Measurements from ENCODE around the gene METTL13. TPM values are rescaled to one million over a fixed set of nuclear protein-coding genes. Genes with fewer than 3 reads are reported as not detected.

Gene METTL13, protein sequence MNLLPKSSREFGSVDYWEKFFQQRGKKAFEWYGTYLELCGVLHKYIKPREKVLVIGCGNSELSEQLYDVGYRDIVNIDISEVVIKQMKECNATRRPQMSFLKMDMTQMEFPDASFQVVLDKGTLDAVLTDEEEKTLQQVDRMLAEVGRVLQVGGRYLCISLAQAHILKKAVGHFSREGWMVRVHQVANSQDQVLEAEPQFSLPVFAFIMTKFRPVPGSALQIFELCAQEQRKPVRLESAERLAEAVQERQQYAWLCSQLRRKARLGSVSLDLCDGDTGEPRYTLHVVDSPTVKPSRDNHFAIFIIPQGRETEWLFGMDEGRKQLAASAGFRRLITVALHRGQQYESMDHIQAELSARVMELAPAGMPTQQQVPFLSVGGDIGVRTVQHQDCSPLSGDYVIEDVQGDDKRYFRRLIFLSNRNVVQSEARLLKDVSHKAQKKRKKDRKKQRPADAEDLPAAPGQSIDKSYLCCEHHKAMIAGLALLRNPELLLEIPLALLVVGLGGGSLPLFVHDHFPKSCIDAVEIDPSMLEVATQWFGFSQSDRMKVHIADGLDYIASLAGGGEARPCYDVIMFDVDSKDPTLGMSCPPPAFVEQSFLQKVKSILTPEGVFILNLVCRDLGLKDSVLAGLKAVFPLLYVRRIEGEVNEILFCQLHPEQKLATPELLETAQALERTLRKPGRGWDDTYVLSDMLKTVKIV
- 10 to 100 TPM; 15.1 to 42.9 (median 19.9) TPM for polyA plus RNA-seq

- H3K4me1 Mint-ChIP-seq: peaks cover 52 to 57% of the 10 kb centered on the region in 2 donors
- peak; percentile 98 to 99 (median 99) for DNase-seq
- H3K27ac Mint-ChIP-seq: peak within 1 kb of the TSS; percentile 94 to 99 (median 96)
- no peaks in the 10 kb centered on the region for H3K9me3 Mint-ChIP-seq
- peak within 1 kb of the TSS; percentile 93 to 100 (median 96) for H3K4me3 Mint-ChIP-seq
- H3K36me3 Mint-ChIP-seq: peaks cover 4 to 13% (median 5%) of the 10 kb centered on the region in 3 donors
- H3K27me3 Mint-ChIP-seq (ENCODE audit: low read depth in 3 of 3): peaks cover 8 to 11% (median 11%) of the 10 kb centered on the region in 3 donors
Observed at GRCh38 chr1:171781176-171781875, at the start of gene METTL13. METTL13 (plus strand) TSS chr1:171781660; CDS start chr1:171781968, 308 bp downstream.

- Mint-ChIP-seq H3K4me3 (no peak overlapping the region), H3K27ac (no peak overlapping the region), H3K9me3 (no peaks in the 10 kb centered on the region), H3K4me1 (peaks cover 31 to 52% of the 10 kb centered on the region in 2 donors), H3K27me3 (ENCODE audit: low read depth in 3 of 3) (peaks cover 0 to 2% (median 0%) of the 10 kb centered on the region in 3 donors), H3K36me3 (peaks cover 7 to 14% (median 8%) of the 10 kb centered on the region in 3 donors)
- no peak for DNase-seq
Observed at GRCh38 chr1:171736196-171736595, 45.3 kb upstream of the METTL13 start.

DNA sequence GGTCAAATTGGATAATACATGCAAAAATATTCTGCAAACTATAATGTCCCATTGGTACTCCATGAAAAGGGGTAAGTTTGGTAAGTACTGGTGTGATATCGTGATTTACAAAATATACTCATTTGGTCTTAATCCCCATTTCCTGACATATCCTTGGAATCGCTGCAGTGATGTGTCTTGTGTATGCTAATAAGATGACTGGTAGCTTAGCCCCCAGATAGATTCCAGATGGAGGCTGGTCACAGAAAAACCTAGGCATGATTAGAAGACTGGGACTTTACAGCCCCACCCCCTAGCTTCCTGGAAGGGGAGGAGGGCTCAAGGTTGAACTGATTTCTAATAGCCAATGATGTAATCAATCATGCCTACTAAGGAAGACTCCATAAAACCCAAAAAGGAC lies 42.5 kb upstream of the METTL13 start:
- Mint-ChIP-seq H3K27me3 (ENCODE audit: low read depth in 3 of 3) (peaks cover 3 to 7% (median 5%) of the 10 kb centered on the region in 3 donors), H3K4me1 (peaks cover 51 to 61% of the 10 kb centered on the region in 2 donors), H3K9me3 (no peaks in the 10 kb centered on the region), H3K4me3 (peak overlapping the region in 2 of 5 donors; percentile 37 to 96), H3K27ac (peak overlapping the region in 4 of 6 donors; percentile 17 to 97 (median 74)), H3K36me3 (peaks cover 4 to 14% (median 8%) of the 10 kb centered on the region in 3 donors)
- DNase-seq: no peak

- Mint-ChIP-seq H3K4me3 (peak overlapping the region; percentile 5 to 99 (median 96)), H3K36me3 (peaks cover 4 to 14% (median 8%) of the 10 kb centered on the region in 3 donors), H3K9me3 (no peaks in the 10 kb centered on the region), H3K27ac (peak overlapping the region in 5 of 6 donors; percentile 68 to 100 (median 97)), H3K4me1 (peaks cover 53 to 61% of the 10 kb centered on the region in 2 donors), H3K27me3 (ENCODE audit: low read depth in 3 of 3) (peaks cover 3 to 7% (median 5%) of the 10 kb centered on the region in 3 donors)
- DNase-seq: no peak
Observed at GRCh38 chr1:171739656-171740055, 41.8 kb upstream of the METTL13 start.

GRCh38 chr1:171740356-171740863 lies 41.0 kb upstream of the METTL13 start:
- no peak for DNase-seq
- peak overlapping the region; percentile 51 to 100 (median 88) for H3K27ac Mint-ChIP-seq
- H3K4me1 Mint-ChIP-seq: peaks cover 50 to 56% of the 10 kb centered on the region in 2 donors
- no peaks in the 10 kb centered on the region for H3K9me3 Mint-ChIP-seq
- H3K36me3 Mint-ChIP-seq: peaks cover 4 to 12% (median 6%) of the 10 kb centered on the region in 3 donors
- H3K27me3 Mint-ChIP-seq (ENCODE audit: low read depth in 3 of 3): peaks cover 3 to 7% (median 5%) of the 10 kb centered on the region in 3 donors
- H3K4me3 Mint-ChIP-seq: peak overlapping the region; percentile 94 to 99 (median 97)

DNA sequence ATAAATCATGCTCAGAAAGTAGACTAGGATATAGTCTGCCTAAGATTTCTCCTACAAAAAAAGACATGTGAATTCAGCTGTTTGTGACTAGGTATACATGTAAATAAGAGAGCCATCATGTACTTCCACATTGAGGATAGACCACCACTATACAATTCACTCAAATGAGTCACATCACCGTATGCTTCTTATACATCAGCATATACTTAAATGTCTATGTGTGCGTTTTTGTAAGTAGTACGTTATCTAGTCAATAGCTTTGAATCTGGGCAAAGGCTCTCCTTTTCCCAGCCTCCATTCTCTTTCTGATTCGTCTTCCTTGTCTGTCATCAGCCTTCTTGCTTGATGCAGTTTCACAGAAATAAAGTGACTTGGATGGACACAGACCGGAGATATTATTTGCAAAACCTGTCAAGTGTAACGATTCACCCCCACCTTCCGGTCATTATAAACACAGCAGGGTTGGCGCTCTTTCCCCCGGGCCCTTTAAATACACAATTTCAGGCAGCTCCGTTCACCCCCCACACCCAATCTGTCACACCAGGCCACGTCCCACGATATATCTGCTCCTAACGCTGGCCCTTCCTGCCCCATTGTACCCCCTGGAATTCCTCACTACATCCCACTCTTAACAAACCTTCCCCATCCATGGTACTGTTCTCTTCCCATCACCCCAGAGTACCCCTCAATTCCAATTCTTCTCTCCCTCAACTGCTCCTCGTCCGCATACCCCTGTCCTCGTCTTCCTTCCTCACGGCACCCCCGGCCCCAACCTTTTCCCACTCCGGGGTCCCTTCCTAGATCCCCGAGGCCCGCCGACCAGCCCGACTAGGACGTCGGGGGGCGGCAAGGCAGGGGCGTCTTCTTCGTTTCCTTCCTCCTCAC lies 40.2 kb upstream of the METTL13 start:
- H3K36me3 Mint-ChIP-seq: peaks cover 4 to 5% (median 4%) of the 10 kb centered on the region in 3 donors
- no peaks in the 10 kb centered on the region for H3K9me3 Mint-ChIP-seq
- H3K27me3 Mint-ChIP-seq (ENCODE audit: low read depth in 3 of 3): peaks cover 3 to 7% (median 5%) of the 10 kb centered on the region in 3 donors
- H3K4me3 Mint-ChIP-seq: peak overlapping the region; percentile 94 to 99 (median 97)
- peak overlapping the region; percentile 97 to 100 (median 98) for H3K27ac Mint-ChIP-seq
- H3K4me1 Mint-ChIP-seq: peaks cover 49 to 54% of the 10 kb centered on the region in 2 donors
- DNase-seq: peak; percentile 41 to 48 (median 44)

- DNase-seq: peak; percentile 85 to 88 (median 87)
- Mint-ChIP-seq H3K9me3 (no peaks in the 10 kb centered on the region), H3K4me1 (peaks cover 49 to 54% of the 10 kb centered on the region in 2 donors), H3K27me3 (ENCODE audit: low read depth in 3 of 3) (peaks cover 3 to 7% (median 5%) of the 10 kb centered on the region in 3 donors), H3K4me3 (peak within 1 kb of the TSS; percentile 94 to 99 (median 97)), H3K27ac (peak within 1 kb of the TSS; percentile 97 to 100 (median 98)), H3K36me3 (peaks cover 1% of the 10 kb centered on the region in 3 donors)
Observed at GRCh38 chr1:171741872-171742576, 39.4 kb upstream of the METTL13 start, which contains the start of gene VAMP4. VAMP4 (minus strand) TSS chr1:171742065; CDS start chr1:171738414, 3,651 bp downstream.

GRCh38 chr1:171742577-171742922 lies 38.9 kb upstream of the METTL13 start:
- Mint-ChIP-seq H3K9me3 (no peaks in the 10 kb centered on the region), H3K27me3 (ENCODE audit: low read depth in 3 of 3) (peaks cover 3 to 7% (median 5%) of the 10 kb centered on the region in 3 donors), H3K4me1 (peaks cover 49 to 54% of the 10 kb centered on the region in 2 donors), H3K36me3 (no peaks in the 10 kb centered on the region), H3K27ac (peak overlapping the region; percentile 97 to 100 (median 98)), H3K4me3 (peak overlapping the region; percentile 94 to 99 (median 97))
- no peak for DNase-seq

DNA sequence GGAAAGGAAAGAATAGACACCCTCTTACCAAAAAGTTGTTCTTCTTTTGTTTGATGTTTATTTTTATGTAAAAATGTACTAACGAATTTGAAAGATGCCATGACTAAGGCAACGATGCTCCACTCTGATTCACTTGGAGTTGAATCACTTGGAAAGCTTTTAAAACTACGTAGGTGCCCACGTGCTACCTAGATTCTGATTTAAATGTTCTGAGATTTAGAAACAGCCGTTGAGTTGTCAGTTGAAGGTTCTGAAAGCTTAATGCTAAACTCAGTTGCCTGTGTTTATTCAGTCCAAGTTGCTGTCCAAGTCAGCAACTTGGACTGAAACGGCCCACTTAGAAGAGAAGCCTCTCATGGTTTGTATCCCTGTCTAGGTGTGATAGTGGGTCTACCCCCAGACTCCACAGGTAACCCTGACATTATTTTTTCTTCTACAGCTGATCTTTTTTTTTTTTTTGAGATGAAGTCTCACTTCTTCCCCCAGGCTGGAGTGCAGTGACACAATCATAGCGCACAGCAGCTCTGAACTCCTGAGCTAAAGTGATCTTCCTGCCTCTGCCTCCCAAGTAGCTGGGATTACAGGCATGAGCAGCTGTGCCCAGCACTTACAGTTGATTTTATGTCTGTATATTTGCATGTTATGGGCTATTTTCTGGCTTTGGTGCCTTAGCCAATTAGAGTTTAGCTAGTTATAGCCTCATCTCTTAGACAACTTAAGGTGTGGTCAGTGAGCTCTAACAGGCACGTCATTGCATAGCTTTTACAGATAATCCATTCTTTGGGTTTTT lies 38.2 kb upstream of the METTL13 start:
- peaks cover 49 to 53% of the 10 kb centered on the region in 2 donors for H3K4me1 Mint-ChIP-seq
- no peaks in the 10 kb centered on the region for H3K9me3 Mint-ChIP-seq
- H3K27me3 Mint-ChIP-seq (ENCODE audit: low read depth in 3 of 3): peaks cover 3 to 7% (median 5%) of the 10 kb centered on the region in 3 donors
- H3K4me3 Mint-ChIP-seq: peak overlapping the region; percentile 94 to 99 (median 97)
- H3K27ac Mint-ChIP-seq: peak overlapping the region; percentile 97 to 100 (median 98)
- peak in 1 of 3 donors; percentile 2 for DNase-seq
- H3K36me3 Mint-ChIP-seq: no peaks in the 10 kb centered on the region

GRCh38 chr1:171744986-171745385 lies 36.5 kb upstream of the METTL13 start:
- peaks cover 5% of the 10 kb centered on the region in 3 donors for H3K27me3 Mint-ChIP-seq (ENCODE audit: low read depth in 3 of 3)
- DNase-seq: no peak
- no peaks in the 10 kb centered on the region for H3K9me3 Mint-ChIP-seq
- no peaks in the 10 kb centered on the region for H3K36me3 Mint-ChIP-seq
- H3K27ac Mint-ChIP-seq: no peak overlapping the region
- H3K4me3 Mint-ChIP-seq: no peak overlapping the region
- peaks cover 33 to 36% of the 10 kb centered on the region in 2 donors for H3K4me1 Mint-ChIP-seq

DNA sequence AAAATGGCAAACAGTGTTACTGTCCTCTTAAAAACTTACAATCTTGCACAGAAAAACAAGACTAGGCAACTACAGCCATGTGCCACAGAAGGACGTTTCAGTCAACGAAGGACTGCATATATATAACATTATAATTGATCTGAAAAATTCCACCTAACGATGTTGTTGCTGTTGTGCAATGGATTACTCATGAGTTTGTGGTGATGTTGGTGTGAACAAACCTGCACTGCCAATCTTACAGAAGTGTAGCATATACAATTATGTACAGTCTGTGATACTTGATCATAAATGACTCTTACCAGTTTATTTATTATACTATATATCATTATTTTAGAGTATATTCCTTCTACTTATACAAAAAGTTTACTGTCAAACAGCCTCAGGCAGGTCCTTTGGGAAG lies 32.8 kb upstream of the METTL13 start:
- no peak overlapping the region for H3K4me3 Mint-ChIP-seq

More for the DNA sequence above, 32.8 kb upstream of the METTL13 start:
- H3K36me3 Mint-ChIP-seq: no peaks in the 10 kb centered on the region
- H3K4me1 Mint-ChIP-seq: peaks cover 2% of the 10 kb centered on the region in 2 donors
- no peaks in the 10 kb centered on the region for H3K9me3 Mint-ChIP-seq
- peaks cover 0 to 6% (median 4%) of the 10 kb centered on the region in 3 donors for H3K27me3 Mint-ChIP-seq (ENCODE audit: low read depth in 3 of 3)
- no peak overlapping the region for H3K27ac Mint-ChIP-seq
- no peak for DNase-seq

All from immature natural killer cell (primary cell).